BJ (cell line): Measurements from ENCODE around the gene C1QTNF1. TPM values are rescaled to one million over a fixed set of nuclear protein-coding genes. Genes with fewer than 3 reads are reported as not detected.

ENCODE experiments used
- CTCF ChIA-PET: fragments of 350-600 bp; formaldehyde crosslinking; extraction: SDS; loops from one replicate; lab custom pipeline; 2021; ENCODE audit warnings: antibody characterized with exemption, inconsistent platforms; lab: Yijun Ruan, JAX
- POLR2A ChIA-PET: fragments of 300-600 bp; sonication (Branson Sonifier 250); formaldehyde crosslinking; extraction: SDS; loops from one replicate; lab custom pipeline; 2021; ENCODE audit warnings: antibody characterized with exemption; lab: Charles Lee
- DNase-seq: peaks from one replicate; pipeline ENCODE4 v3.0.0-alpha.2; 2011; ENCODE audit warnings: low read depth
- H3K27me3 ChIP-seq: 2 replicates; pipeline ENCODE4 v1.6.0; 2011; ENCODE audit warnings: low read length; ENCODE audit not compliant: control insufficient read depth, insufficient read depth
- H3K36me3 ChIP-seq: 2 replicates; pipeline ENCODE4 v1.5.1; 2011; ENCODE audit warnings: low read length; ENCODE audit not compliant: control insufficient read depth, insufficient read depth
- H3K4me3 ChIP-seq: 2 replicates; pipeline ENCODE4 v1.5.1; 2011; ENCODE audit warnings: low read depth, mild to moderate bottlenecking, control low read depth, low read length
- CTCF ChIP-seq: IDR thresholded peaks from 2 replicates; pipeline ENCODE4 v1.5.1; 2011; ENCODE audit warnings: low read depth, mild to moderate bottlenecking, control low read depth, inconsistent platforms, low read length, moderate library complexity; ENCODE audit not compliant: insufficient read depth
- polyA plus RNA-seq: library from polyadenylated mRNA; depleted of rRNA; stranded (reverse); fragments of >200 nt; gene quantifications from 2 replicates; pipeline ENCODE4 v1.2.3, GENCODE V29; 2011

C1QTNF1 gene
- polyA plus RNA-seq, 1 experiment, result 20.7 TPM

DNA sequence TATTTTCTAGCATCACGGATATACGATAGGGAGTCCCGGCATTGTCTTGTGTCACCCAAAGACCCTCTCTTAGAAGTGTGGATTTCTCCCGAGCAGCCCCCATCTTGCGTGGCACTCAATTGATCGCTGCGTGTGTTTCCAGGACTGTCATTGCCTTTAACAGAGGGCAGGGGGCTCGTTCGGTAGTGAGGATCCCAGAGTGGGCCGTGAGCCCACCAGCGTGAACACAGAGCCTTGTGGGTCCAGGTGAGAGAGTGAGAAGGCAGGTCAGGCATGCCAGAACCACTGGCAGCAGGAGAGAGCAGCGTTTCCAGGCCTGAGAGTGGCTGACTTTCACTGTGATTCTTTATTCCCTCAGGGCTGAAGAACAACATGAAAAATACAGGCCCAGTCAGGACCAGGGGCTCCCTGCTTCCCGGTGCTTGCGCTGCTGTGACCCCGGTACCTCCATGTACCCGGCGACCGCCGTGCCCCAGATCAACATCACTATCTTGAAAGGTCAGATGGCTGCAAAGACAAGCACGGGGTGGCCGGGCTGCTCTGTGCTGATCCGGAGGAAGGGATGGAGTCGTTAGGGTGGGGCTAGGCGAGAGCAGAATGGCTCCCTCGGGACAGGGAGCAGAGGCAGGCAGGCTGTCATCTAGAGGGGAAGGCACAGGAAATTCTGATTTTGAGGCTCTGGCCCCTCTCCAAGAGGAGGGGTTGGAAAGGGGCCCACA is 22.4 kb downstream of the C1QTNF1 start:
- H3K36me3 ChIP-seq, result peaks cover 2% of the 10 kb centered on the region; the same call in 1 of the 2 replicates
- H3K4me3 ChIP-seq, result no peak overlapping the region
- no peak for TF ChIP-seq CTCF
- no peaks in the 10 kb centered on the region; the same call in 1 of the 2 replicates for H3K27me3 ChIP-seq
- ChIA-PET POLR2A (no interaction called here), CTCF (interaction anchor here (0.6 to 3.3 kb wide), 26 partner anchors 10 to 355 kb away, joined by 3 to 61 read pairs (median 10); partner anchors contain the start of gene ENGASE)
- DNase-seq, result no peak

DNA sequence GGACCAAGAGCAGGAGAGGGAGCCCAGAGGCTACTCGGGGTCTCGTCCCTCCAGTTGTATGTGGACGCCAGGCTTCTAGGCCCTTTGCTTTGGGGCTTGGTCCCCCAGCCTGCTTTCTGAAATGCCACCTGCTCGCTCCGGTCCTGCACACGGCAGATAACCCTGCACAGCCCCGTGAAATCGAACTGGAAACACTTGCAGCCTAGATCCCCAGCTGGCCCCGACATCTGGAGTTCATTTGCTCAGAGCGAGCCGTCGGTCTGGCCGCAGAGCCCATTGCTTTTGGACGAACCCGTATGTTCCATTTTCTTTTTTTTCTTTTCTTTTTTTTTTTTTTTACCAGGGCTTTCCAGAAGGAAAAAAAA is 22.9 kb downstream of the C1QTNF1 start:
- Histone ChIP-seq H3K27me3 (no peaks in the 10 kb centered on the region; the same call in 1 of the 2 replicates), H3K36me3 (peaks cover 2% of the 10 kb centered on the region; the same call in 1 of the 2 replicates), H3K4me3 (no peak overlapping the region)
- TF ChIP-seq CTCF, result no peak
- ChIA-PET POLR2A (no interaction called here), CTCF (interaction anchor here (0.7 to 2.3 kb wide), 3 partner anchors 27 to 344 kb away, joined by 3 to 10 read pairs (median 4); partner anchors contain the start of gene ENGASE)
- no peak for DNase-seq

DNA sequence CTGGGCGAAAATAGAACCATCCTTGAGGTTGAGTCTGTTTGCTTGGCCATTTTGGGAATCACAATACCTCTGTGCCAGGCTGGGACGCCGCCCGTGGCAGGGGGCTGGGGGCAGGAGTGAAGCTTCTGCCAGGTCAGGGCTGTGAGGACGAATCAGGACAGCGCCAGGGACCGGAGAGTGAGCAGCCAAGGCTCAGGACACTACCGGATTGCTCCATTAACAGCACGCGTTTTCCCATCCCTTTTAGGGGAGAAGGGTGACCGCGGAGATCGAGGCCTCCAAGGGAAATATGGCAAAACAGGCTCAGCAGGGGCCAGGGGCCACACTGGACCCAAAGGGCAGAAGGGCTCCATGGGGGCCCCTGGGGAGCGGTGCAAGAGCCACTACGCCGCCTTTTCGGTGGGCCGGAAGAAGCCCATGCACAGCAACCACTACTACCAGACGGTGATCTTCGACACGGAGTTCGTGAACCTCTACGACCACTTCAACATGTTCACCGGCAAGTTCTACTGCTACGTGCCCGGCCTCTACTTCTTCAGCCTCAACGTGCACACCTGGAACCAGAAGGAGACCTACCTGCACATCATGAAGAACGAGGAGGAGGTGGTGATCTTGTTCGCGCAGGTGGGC is 23.4 kb downstream of the C1QTNF1 start:
- ChIA-PET POLR2A (no interaction called here), CTCF (interaction anchor here (0.7 to 3.2 kb wide), 6 partner anchors 27 to 345 kb away, joined by 3 to 23 read pairs (median 4); partner anchors contain the start of gene ENGASE)
- no peak for TF ChIP-seq CTCF
- Histone ChIP-seq H3K36me3 (peaks cover 2% of the 10 kb centered on the region; the same call in 1 of the 2 replicates), H3K4me3 (no peak overlapping the region), H3K27me3 (no peaks in the 10 kb centered on the region; the same call in 1 of the 2 replicates)
- DNase-seq, result no peak

GRCh38 chr17:79047923-79048825 is 24.2 kb downstream of the C1QTNF1 start:
- TF ChIP-seq CTCF, result no peak
- Histone ChIP-seq H3K36me3 (peaks cover 2% of the 10 kb centered on the region; the same call in 1 of the 2 replicates), H3K27me3 (no peaks in the 10 kb centered on the region; the same call in 1 of the 2 replicates), H3K4me3 (no peak overlapping the region)
- CTCF ChIA-PET, result interaction anchor here (1.0 to 4.3 kb wide), 7 partner anchors 17 to 344 kb away, joined by 3 to 23 read pairs (median 4); no protein-coding TSS in a partner anchor
- POLR2A ChIA-PET, result no interaction called here
- DNase-seq, result no peak
